ENCODE data around the gene TTC9.
"Not testable (repeated sequence)": the region's sequence is repeated elsewhere in the genome, so short reads cannot be mapped to it uniquely, and the experiment has no call there.

The TTC9 gene

DNA sequence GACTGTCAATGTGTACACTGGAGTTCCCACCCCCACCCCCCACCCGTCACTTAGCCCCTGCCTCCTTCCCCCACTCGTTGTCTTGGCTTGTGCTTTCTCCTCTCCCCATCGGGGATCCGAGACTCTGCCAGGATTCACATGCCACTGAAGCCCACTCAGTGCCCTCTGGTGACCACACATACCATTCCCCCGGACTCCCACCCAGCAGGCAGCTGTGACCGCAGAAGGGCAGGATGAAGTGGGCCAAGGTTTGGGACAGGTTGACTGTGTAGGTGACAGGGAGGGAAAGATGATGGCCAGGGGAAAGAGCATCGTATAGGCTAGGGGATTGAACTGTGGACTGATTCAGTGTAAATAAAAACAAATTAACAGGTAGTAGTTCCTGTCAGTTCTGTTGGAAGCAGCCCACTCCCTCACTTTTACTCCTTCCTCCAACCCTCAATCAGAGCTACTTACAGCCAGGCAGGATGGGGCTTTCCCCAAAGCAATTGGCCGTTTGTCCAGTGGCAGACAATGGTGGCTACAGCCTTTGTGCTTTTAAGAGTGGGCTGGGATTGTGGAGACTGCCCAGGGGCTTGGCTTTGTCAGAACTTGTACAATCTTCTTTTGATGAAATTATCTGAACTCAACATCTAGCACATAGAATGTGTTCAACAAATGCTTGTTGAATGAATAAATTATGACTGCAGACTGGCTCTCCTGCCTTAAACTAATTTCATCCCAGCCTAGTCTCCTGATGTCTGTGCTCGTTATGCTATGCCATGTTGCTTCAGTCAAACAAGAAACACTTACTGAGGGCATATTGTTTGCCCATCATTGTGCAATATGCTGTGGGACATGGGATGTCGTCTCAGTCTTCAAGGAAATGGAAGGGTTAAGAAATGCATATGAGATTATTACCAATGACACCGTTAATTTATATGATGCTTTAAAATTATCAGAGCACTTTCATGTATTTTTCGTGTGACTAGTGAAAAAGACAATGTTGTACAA, 30.2 kb downstream of the TTC9 start:
- no peak for DNase-seq
- TF ChIP-seq GATA1 (IDR thresholded peaks at IDR 0.05; ENCODE audit: low read depth, low read length) (no peak), POLR2A (IDR thresholded peaks at IDR 0.05; ENCODE audit: low read length) (no peak)

DNA sequence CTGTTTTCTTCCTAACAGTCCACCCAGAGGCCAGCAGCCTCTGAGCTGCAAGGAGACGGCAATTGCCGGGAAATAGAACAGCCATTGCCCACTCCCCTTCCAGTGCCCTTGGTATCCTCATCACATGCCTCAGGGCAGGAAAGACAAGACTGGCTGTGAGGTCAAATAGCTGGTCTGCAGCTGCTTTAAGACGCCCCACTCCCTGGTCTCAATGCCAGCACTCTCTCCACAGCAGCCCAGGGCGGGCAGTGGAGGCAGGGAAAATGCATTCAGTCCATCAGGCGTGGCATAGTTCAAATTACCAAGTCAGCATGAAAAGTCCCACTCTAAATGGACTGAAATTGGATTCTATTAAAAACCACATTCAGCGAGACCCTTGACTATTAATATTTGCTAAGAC, 35.6 kb downstream of the TTC9 start:
- DNase-seq, result no peak
- TF ChIP-seq GATA1 (IDR thresholded peaks at IDR 0.05; ENCODE audit: low read depth, low read length), result no peak
- TF ChIP-seq POLR2A (IDR thresholded peaks at IDR 0.05; ENCODE audit: low read length), result no peak

DNA sequence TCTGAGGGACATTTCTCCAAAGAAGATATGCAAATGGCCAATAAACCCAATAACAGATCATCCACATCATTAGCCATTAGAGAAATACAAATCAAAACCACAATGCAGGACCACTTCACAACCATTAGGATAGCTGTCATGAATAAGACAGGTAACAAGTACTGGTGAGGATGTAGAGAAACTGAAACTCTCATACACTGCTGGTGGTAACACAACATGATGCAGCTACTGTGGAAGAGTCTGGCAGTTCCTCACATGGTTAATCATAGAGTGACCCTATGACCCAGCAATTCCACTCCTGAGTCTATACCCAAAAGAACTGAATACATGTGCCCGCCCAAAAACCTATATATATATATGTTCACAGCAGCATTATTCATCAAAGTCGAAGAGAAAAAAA, 39.0 kb downstream of the TTC9 start:
- no peak for DNase-seq
- TF ChIP-seq POLR2A (IDR thresholded peaks at IDR 0.05; ENCODE audit: low read length), result no peak
- TF ChIP-seq GATA1 (IDR thresholded peaks at IDR 0.05; ENCODE audit: low read depth, low read length), result no peak

DNA sequence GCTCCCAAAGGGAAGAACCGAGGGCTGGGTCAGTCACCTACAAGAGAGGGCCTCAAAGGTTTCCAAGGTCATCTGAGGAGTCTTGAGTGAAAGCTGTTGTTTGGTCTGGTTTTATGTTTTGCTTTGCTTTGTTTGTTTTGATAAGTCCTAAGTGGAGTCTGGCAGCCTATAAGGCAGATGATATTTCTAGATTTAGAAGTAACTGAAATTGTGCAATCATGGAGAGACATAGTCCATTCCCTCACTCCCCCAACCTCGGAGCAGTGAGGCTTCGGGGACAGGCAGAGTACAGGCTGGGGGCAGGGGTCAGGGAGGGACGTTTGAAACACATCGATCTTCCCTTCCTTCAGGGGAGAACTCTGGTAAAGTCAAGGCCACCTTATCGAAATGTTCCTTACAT, 42.3 kb downstream of the TTC9 start:
- TF ChIP-seq GATA1 (IDR thresholded peaks at IDR 0.05; ENCODE audit: low read depth, low read length), result no peak
- TF ChIP-seq POLR2A (IDR thresholded peaks at IDR 0.05; ENCODE audit: low read length), result no peak
- no peak for DNase-seq

DNA sequence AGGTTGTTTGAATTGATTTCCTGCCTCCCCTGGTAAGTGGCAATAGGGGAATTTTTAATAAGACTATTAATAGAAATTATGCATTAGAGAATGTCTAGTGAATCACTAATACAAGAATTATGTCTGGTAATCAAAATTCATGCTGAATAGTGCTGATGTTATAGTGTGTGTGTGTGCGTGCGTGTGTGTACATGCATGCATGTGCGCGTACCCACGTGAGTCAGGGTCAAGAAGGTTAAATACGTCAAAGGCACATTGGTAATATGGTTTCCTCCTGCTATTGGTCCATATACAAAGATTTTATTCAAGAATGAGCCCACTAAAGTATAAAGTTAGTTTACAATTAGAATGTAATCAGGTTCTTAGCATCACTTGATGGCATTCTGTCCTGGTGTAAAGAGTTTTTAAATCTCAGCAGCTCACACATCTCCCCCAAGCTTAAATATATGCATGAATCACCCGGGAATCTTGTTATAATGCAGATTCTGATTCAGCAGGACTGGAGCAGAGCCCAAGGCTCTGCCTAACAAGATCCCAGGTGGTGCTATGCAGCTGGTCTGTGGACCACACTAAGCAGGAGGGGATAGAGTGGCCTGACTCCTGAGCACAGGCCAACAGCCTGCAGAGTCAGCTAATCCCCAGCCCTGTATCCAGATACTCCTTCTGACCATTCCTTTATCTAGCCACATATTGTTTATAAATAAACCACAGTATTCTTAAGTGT, 43.9 kb downstream of the TTC9 start:
- TF ChIP-seq GATA1 (IDR thresholded peaks at IDR 0.05; ENCODE audit: low read depth, low read length) (no peak), POLR2A (IDR thresholded peaks at IDR 0.05; ENCODE audit: low read length) (no peak)
- no peak for DNase-seq

DNA sequence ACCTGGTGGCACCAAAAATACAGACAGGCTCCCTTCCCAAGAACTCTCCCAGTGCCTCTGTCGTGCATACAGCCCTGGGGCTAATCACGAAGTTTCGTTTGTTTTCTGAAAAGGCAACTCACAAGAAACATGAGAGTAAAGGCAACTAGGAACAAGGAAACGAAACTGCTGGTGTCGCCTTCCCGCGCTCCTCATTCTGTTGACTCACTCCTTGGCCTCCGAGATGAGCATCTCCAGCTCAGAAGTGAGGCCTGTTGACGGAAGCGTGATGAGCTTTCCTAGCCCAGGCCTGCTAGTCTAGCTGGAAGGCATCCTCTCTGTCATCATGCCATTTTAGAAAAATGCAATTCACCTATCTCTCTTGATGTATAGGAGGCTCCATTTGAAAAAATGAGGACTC, 50.5 kb downstream of the TTC9 start:
- TF ChIP-seq POLR2A (IDR thresholded peaks at IDR 0.05; ENCODE audit: low read length) (no peak), GATA1 (IDR thresholded peaks at IDR 0.05; ENCODE audit: low read depth, low read length) (no peak)
- DNase-seq, result no peak

DNA sequence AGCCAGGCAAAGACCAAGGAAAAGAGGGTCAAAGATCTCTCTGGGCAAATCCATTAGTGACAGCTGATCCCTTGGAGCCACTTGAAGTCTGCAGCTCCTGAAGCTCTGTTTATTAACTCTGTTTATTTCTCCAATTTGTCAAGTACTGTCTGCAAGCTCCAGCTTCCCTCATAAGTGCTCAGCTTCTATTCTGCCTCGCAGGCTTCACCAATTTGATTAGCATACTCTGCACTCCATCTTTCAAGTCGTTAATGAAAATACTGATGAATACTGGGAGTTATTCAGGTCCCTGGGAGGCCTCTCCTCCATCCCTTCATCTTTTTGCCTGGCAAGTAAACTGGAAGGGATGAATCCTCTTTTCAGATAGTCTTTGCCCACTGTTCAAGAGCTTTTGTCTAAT, 54.3 kb downstream of the TTC9 start:
- DNase-seq, result no peak

DNA sequence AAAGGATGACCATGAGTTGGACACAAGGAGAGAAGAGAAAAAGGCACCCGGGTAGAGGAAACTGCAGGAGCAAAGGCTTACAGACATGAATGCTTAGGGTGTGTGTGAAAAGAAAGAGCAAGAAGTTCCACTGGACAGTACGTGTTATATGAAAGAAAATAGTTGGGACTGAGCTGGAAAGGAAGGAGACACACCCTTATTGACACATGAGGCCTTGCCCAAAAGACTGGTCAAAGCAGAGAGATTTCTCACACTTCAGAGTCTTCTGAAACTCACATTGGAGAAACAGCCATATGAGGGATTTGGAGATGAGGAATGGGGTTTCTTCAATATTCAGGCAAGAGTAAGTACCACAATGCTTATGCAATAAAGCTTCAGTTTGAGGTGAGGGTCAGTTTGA, 56.0 kb downstream of the TTC9 start:
- DNase-seq, result no peak
- TF ChIP-seq POLR2A (IDR thresholded peaks at IDR 0.05; ENCODE audit: low read length) (no peak), GATA1 (IDR thresholded peaks at IDR 0.05; ENCODE audit: low read depth, low read length) (no peak)

More for the DNA sequence above, 54.3 kb downstream of the TTC9 start:
- no peak for TF ChIP-seq GATA1 (IDR thresholded peaks at IDR 0.05; ENCODE audit: low read depth, low read length)
- TF ChIP-seq POLR2A (IDR thresholded peaks at IDR 0.05; ENCODE audit: low read length), result no peak

DNA sequence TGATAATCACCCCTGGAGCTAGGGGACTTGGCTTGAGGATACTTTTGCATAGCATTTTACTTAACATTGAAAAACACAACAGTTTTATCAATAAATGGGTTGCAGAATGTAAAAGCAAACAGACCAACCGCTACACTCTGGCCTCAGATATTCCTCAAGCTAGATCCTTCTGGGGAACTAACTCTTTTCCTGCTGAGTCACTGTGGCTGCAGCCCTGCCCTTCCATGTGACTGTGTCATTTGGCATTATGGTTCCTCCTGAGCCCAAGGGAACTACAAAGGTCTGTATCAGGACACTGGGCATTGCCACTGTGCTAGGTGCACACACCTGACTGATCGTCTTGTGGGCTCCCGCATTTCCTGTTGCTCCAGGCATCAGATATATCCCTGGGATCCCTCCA, 56.6 kb downstream of the TTC9 start:
- TF ChIP-seq POLR2A (IDR thresholded peaks at IDR 0.05; ENCODE audit: low read length), result no peak
- TF ChIP-seq GATA1 (IDR thresholded peaks at IDR 0.05; ENCODE audit: low read depth, low read length), result no peak
- peak; percentile 58 to 69 for DNase-seq

DNA sequence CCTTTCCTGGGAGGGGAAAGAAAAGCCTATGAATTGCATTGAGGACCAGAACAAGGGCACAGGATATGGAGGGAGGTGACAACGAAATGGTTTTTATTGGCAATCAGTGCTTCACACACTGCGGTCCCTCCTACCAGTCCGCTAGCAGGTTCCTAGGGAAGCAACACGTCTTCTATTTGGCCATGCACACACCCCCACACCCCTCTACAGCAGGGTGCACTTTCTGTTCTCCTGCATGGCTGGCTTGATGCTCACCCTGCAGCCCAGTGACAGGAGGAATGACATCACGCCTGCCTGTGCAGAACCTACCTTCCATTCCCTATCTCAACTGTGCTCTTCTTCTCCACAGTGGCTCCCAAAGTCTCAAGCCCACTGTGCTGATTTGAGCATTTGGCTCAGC, 57.9 kb downstream of the TTC9 start:
- DNase-seq, result no peak
- no peak for TF ChIP-seq POLR2A (IDR thresholded peaks at IDR 0.05; ENCODE audit: low read length)

DNA sequence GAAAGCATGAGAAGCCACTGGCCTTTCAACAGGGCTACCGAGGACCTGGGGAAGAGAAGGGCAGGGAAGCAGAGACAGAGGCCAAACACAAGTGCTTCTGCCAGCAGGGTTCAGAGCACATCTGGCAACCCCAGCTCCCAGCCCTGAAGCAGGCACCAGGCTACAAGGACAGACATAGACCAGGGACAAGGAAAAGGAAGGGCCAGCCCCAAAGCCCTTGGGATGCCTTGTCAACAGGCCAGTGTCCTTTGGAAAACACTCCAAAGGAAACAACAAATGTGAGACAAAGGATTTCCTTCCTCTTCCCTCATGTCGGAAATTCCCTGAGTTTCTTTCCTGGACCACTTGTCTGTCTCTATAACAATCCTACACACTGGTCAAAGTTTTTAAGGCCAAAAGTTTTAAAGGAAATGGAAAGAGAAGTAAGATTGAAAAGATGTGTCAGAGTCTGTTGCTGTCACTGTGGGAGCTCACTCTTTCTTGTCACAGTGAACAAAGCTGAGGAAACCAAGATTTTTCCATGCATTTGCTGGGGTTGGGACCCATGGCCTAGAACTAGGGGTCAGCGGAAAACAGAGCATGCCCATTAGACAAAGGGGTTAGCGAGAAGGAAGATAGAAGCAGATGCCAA, 59.4 kb downstream of the TTC9 start:
- TF ChIP-seq GATA1 (IDR thresholded peaks at IDR 0.05; ENCODE audit: low read depth, low read length), result no peak

DNA sequence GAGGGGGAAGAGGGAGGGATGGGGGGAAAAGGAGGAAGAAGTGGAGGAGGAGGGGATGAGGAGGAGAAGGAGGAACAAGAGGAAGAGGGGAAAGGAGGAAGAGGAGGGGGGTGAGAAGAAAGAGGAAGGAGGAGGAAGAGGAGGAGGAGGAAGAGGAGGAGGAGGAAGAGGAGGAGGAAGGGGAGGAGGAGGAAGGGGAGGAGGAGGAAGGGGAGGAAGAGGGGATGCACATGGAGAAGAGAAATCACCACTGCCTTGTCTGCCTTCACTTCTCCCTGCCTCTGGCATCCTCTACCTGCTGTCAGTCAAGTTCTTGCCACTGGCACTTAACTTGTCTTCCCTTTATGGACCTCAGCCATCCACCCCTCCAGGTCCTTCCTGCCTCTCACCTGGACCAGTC, 59.9 kb downstream of the TTC9 start:
- no peak for DNase-seq
- no peak for TF ChIP-seq GATA1 (IDR thresholded peaks at IDR 0.05; ENCODE audit: low read depth, low read length)
- TF ChIP-seq POLR2A (IDR thresholded peaks at IDR 0.05; ENCODE audit: low read length), result no peak

More for the DNA sequence above, 59.4 kb downstream of the TTC9 start:
- DNase-seq, result no peak

DNA sequence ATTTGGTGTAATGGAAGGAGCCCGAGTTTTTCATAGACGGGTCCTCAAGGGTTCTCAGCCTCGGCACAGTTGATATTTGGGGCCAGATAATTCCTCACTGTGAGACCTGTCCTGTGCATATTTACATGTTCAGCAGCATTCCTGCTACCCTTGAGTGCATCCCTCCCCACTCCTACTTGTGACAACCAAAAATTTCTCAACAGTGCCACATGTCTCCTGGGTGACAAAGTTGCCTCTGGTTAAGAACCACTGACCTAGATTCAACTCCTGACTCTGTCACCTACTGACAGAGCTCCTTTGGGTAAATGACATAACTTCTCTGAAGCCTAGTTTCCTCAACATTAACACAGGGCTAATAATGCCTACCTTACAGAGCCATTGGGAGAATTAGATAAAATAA, 60.4 kb downstream of the TTC9 start:
- TF ChIP-seq GATA1 (IDR thresholded peaks at IDR 0.05; ENCODE audit: low read depth, low read length), result no peak
- no peak for TF ChIP-seq POLR2A (IDR thresholded peaks at IDR 0.05; ENCODE audit: low read length)
- DNase-seq, result no peak

DNA sequence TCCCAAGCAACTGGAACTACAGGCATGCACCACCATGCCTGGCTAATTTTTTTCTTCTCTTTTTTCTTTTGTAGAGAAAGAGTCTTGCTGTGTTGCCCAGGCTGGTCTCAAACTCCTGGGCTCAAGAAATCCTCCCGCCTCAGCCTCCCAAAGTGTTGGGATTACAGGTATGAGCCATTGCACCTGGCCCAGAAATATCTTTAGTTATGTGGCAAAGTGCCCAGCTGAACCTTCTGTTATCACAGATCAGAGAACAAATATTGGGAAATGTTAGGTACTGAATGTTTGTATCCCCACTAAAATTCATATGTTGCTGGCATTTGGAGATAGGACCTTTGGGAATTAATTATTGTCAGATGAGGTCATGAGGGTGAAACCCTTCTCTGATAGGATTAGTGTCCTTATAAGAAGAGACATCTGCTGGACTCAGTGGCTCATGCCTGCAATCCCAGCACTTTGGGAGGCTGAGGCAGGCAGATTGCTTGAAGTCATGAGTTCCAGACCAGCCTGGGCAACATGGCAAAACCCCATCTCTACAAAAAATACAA, 62.0 kb downstream of the TTC9 start:
- not testable (repeated sequence) for DNase-seq

Data from erythroblast (primary cell).